H1 (cell line): ENCODE data around the gene MMP13. TPM values are rescaled to one million over a fixed set of nuclear protein-coding genes. Genes with fewer than 3 reads are reported as not detected.
A peak's percentile ranks its signal among the peaks of the same experiment; 100 is the strongest.

Experiments
- CTCF ChIA-PET: fragments of 300-600 bp; sonication (Branson Sonifier 250); formaldehyde crosslinking; loops from one replicate; lab custom pipeline; 2021; ENCODE audit not compliant: partially characterized antibody; lab: Charles Lee
- POLR2A ChIA-PET: fragments of 300-600 bp; sonication (Branson Sonifier 250); formaldehyde crosslinking; loops from one replicate; lab custom pipeline; 2021; ENCODE audit warnings: inconsistent platforms; ENCODE audit not compliant: partially characterized antibody; lab: Charles Lee
- DNase-seq, 2 experiments: peaks; one replicate each; pipeline versions ENCODE4 v3.0.0 to v3.0.0-alpha.2; 2010 to 2022; ENCODE audit warnings: low spot score in 2 of 2, low read depth in 1 of 2, mixed read lengths in 1 of 2
- FAIRE-seq: peaks from 2 replicates; lab custom pipeline; 2011; peaks lifted over from hg19 to GRCh38; lab: Jason Lieb, UNC
- H2AFZ ChIP-seq: 2 replicates; pipeline ENCODE4 v1.8.1; 2012; ENCODE audit warnings: low read length, inconsistent platforms
- H2AK5ac ChIP-seq: 2 replicates; pipeline ENCODE4 v1.6.1; 2013; ENCODE audit warnings: low read depth, low read length
- H2BK120ac ChIP-seq: replicated peaks from 2 replicates; pipeline ENCODE3; 2013; ENCODE audit warnings: low read depth, low read length, inconsistent platforms
- H2BK12ac ChIP-seq: 2 replicates; pipeline ENCODE4 v1.6.1; 2013; ENCODE audit warnings: low read depth, low read length
- H2BK15ac ChIP-seq: 2 replicates; pipeline ENCODE4 v1.6.1; 2013; ENCODE audit warnings: low read length
- H2BK20ac ChIP-seq: 2 replicates; pipeline ENCODE4 v1.6.1; 2013; ENCODE audit warnings: low read length
- H2BK5ac ChIP-seq: 2 replicates; pipeline ENCODE4 v1.6.1; 2013; ENCODE audit warnings: low read depth, low read length
- H3K14ac ChIP-seq: 2 replicates; pipeline ENCODE4 v1.6.1; 2013; ENCODE audit warnings: inconsistent platforms; ENCODE audit not compliant: insufficient read length
- H3K18ac ChIP-seq: 2 replicates; pipeline ENCODE4 v1.6.1; 2013; ENCODE audit warnings: low read length; ENCODE audit errors: extremely low read depth
- H3K23ac ChIP-seq: 2 replicates; pipeline ENCODE4 v1.6.1; 2013; ENCODE audit warnings: inconsistent platforms; ENCODE audit not compliant: insufficient read length
- H3K23me2 ChIP-seq: 2 replicates; pipeline ENCODE4 v1.6.1; 2013; ENCODE audit warnings: low read depth, low read length
- H3K27ac ChIP-seq: 2 replicates; pipeline ENCODE4 v1.6.1; 2011; ENCODE audit warnings: low read depth, low read length, inconsistent platforms
- H3K27me3 ChIP-seq, 4 experiments: replicated peaks in 1 of 4; 1 replicate in 1 of 4; 2 replicates in 3 of 4; pipeline versions ENCODE4 v1.6.1 to v1.8.1; 2011 to 2013; ENCODE audit warnings: low read length in 3 of 4, mild to moderate bottlenecking in 3 of 4, inconsistent platforms in 2 of 4, mixed read lengths in 2 of 4, moderate library complexity in 1 of 4; ENCODE audit not compliant: control insufficient read depth in 3 of 4, insufficient read depth in 3 of 4; ENCODE audit errors: extremely low read depth in 1 of 4
- H3K36me3 ChIP-seq, 4 experiments: 2 replicates each; pipeline versions ENCODE4 v1.6.1 to v1.8.1; 2011 to 2013; ENCODE audit warnings: mild to moderate bottlenecking in 4 of 4, low read length in 3 of 4, moderate library complexity in 2 of 4, control low read depth in 1 of 4, inconsistent platforms in 1 of 4; ENCODE audit not compliant: insufficient read depth in 4 of 4, control insufficient read depth in 2 of 4
- H3K4ac ChIP-seq: replicated peaks from 2 replicates; pipeline ENCODE3; 2013; ENCODE audit warnings: low read length, low read depth, mixed read lengths, inconsistent platforms; ENCODE audit not compliant: insufficient read length
- H3K4me1 ChIP-seq, 4 experiments: replicated peaks in 1 of 4; 1 replicate in 1 of 4; 2 replicates in 3 of 4; pipeline versions ENCODE4 v1.6.1 to v1.8.1; 2011 to 2013; ENCODE audit warnings: low read length in 3 of 4, inconsistent platforms in 2 of 4, mixed read lengths in 1 of 4; ENCODE audit not compliant: insufficient read depth in 4 of 4, control insufficient read depth in 3 of 4
- H3K4me2 ChIP-seq, 2 experiments: 2 replicates each; pipeline versions ENCODE4 v1.6.1 to v1.8.1; 2011 to 2013; ENCODE audit warnings: low read depth in 2 of 2, low read length in 2 of 2, control low read depth in 1 of 2, inconsistent platforms in 1 of 2, mild to moderate bottlenecking in 1 of 2; ENCODE audit not compliant: insufficient read depth in 1 of 2
- H3K4me3 ChIP-seq, 4 experiments: fragments of 200-600, 300-600 bp in 1 of 4; sonication (generic), shearing (Covaris generic), sonication (Bioruptor Twin) in 1 of 4; 2 replicates each; pipeline versions ENCODE4 v1.5.1 to v1.8.1; 2011 to 2016; ENCODE audit warnings: low read length in 4 of 4, low read depth in 3 of 4, control low read depth in 2 of 4, inconsistent platforms in 2 of 4, mild to moderate bottlenecking in 2 of 4, mixed read lengths in 1 of 4, moderate library complexity in 1 of 4; ENCODE audit not compliant: insufficient read depth in 2 of 4; ENCODE audit errors: extremely low read depth in 1 of 4
- H3K56ac ChIP-seq: replicated peaks from 2 replicates; pipeline ENCODE3; 2013; ENCODE audit warnings: low read depth, mild to moderate bottlenecking, mixed read lengths, low read length, inconsistent platforms; ENCODE audit not compliant: insufficient read length
- H3K79me1 ChIP-seq: 2 replicates; pipeline ENCODE4 v1.6.1; 2013; ENCODE audit warnings: low read depth, low read length, control low read depth
- H3K79me2 ChIP-seq, 2 experiments: 2 replicates each; pipeline versions ENCODE4 v1.6.1 to v1.8.1; 2012 to 2013; ENCODE audit warnings: low read length in 2 of 2, mild to moderate bottlenecking in 2 of 2, inconsistent platforms in 1 of 2; ENCODE audit not compliant: insufficient read depth in 2 of 2, control insufficient read depth in 1 of 2
- H3K9ac ChIP-seq, 4 experiments: replicated peaks in 1 of 4; 1 replicate in 1 of 4; 2 replicates in 3 of 4; pipeline versions ENCODE4 v1.6.1 to v1.8.1; 2011 to 2013; ENCODE audit warnings: low read depth in 3 of 4, low read length in 3 of 4, control low read depth in 2 of 4, mild to moderate bottlenecking in 2 of 4, moderate library complexity in 2 of 4, inconsistent platforms in 1 of 4; ENCODE audit errors: extremely low read depth in 1 of 4
- H3K9me3 ChIP-seq, 2 experiments: 2 replicates each; pipeline versions ENCODE4 v1.6.1 to v1.8.1; 2012 to 2013; ENCODE audit warnings: mild to moderate bottlenecking in 2 of 2, moderate library complexity in 2 of 2, control low read depth in 1 of 2, inconsistent platforms in 1 of 2, low read depth in 1 of 2, low read length in 1 of 2, mixed read lengths in 1 of 2; ENCODE audit not compliant: insufficient read depth in 2 of 2
- H4K20me1 ChIP-seq, 2 experiments: replicated peaks in 1 of 2; 2 replicates each; pipeline versions ENCODE3 to v1.8.1; 2011 to 2013; ENCODE audit warnings: inconsistent platforms in 2 of 2, low read length in 2 of 2, mild to moderate bottlenecking in 1 of 2; ENCODE audit not compliant: insufficient read depth in 2 of 2, control insufficient read depth in 1 of 2
- H4K5ac ChIP-seq: 2 replicates; pipeline ENCODE4 v1.6.1; 2013; ENCODE audit warnings: low read length, low read depth, mixed read lengths, inconsistent platforms; ENCODE audit not compliant: insufficient read length
- H4K8ac ChIP-seq: 2 replicates; pipeline ENCODE4 v1.8.0; 2013; ENCODE audit warnings: mild to moderate bottlenecking, moderate library complexity, low read length, inconsistent platforms; ENCODE audit not compliant: insufficient read depth; ENCODE audit errors: extremely low read depth
- H4K91ac ChIP-seq: replicated peaks from 2 replicates; pipeline ENCODE3; 2013; ENCODE audit warnings: low read length, mixed read lengths, inconsistent platforms; ENCODE audit not compliant: insufficient read length
- ATF2 ChIP-seq: IDR thresholded peaks from 2 replicates; pipeline ENCODE4 v1.6.1; 2012; ENCODE audit warnings: low read length, inconsistent platforms
- BACH1 ChIP-seq: IDR thresholded peaks from 2 replicates; pipeline ENCODE4 v1.6.1; 2012; ENCODE audit warnings: low read length, improper control_type of control experiment
- EGR1 ChIP-seq: IDR thresholded peaks from 2 replicates; pipeline ENCODE4 v1.6.1; 2011; ENCODE audit warnings: low read depth, low read length, borderline replicate concordance
- HDAC2 ChIP-seq, 2 experiments: fragments of 300-600 bp in 1 of 2; sonication (generic) in 1 of 2; IDR thresholded peaks; 2 replicates each; pipeline ENCODE4 v1.6.1; 2011 to 2012; ENCODE audit warnings: low read depth in 2 of 2, low read length in 2 of 2, mild to moderate bottlenecking in 2 of 2, moderate library complexity in 2 of 2, borderline replicate concordance in 1 of 2, inconsistent platforms in 1 of 2
- MAFK ChIP-seq: IDR thresholded peaks from 2 replicates; pipeline ENCODE4 v1.6.1; 2012; ENCODE audit warnings: low read depth, mild to moderate bottlenecking, improper control_type of control experiment, low read length
- NRF1 ChIP-seq: IDR thresholded peaks from 2 replicates; pipeline ENCODE4 v1.6.1; 2011; ENCODE audit warnings: mild to moderate bottlenecking, low read depth, low read length, improper control_type of control experiment
- RNF2 ChIP-seq: fragments of 200-900, 300-1000 bp; sonication (generic); IDR thresholded peaks from 2 replicates; pipeline ENCODE4 v1.7.1; 2016; ENCODE audit warnings: borderline replicate concordance, low read depth, mild to moderate bottlenecking, antibody characterized with exemption, low read length; ENCODE audit not compliant: poor library complexity, severe bottlenecking; ENCODE audit errors: missing control alignments
- TBP ChIP-seq: IDR thresholded peaks from 2 replicates; pipeline ENCODE4 v1.6.1; 2011; ENCODE audit warnings: low read depth, low read length, improper control_type of control experiment
- WGBS, 2 experiments: shearing (Covaris generic) in 1 of 2; methylation state at CpG; one replicate each; pipeline versions ENCODE4 v1.1.6 to v1.1.7; 2013 to 2015; ENCODE audit warnings: low lambda C conversion rate in 2 of 2, mixed read lengths in 2 of 2, inconsistent platforms in 1 of 2, low coverage in 1 of 2, missing lambda C conversion rate in 1 of 2; ENCODE audit not compliant: insufficient replicate concordance in 2 of 2, insufficient coverage in 1 of 2, insufficient read length in 1 of 2; ENCODE audit errors: extremely low coverage in 1 of 2, missing lambda C conversion rate in 1 of 2; 5-methylcytosine and 5-hydroxymethylcytosine counted together
- long read RNA-seq, 2 experiments: library from RNA in 1 of 2; library from capped mRNA in 1 of 2; stranded (forward); transcript quantifications; one replicate each; pipeline ENCODE4 v2.0.0, GENCODE V29; 2021; ENCODE audit warnings: inconsistent platforms in 1 of 2
- polyA minus RNA-seq, 3 experiments: library from RNA; depleted of rRNA, polyadenylated mRNA; stranded (reverse); fragments of >200 nt; gene quantifications; 1 replicate in 2 of 3; 2 replicates in 1 of 3; pipeline ENCODE4 v1.2.3, GENCODE V29; 2011
- polyA plus RNA-seq, 7 experiments: library from polyadenylated mRNA; depleted of rRNA in 3 of 7; stranded (reverse) in 5 of 7; unstranded in 2 of 7; fragments of >200 nt in 5 of 7; fragments of 200-250 nt in 2 of 7; gene quantifications; 1 replicate in 5 of 7; 2 replicates in 1 of 7; 4 replicates in 1 of 7; pipeline versions ENCODE4 v1.2.1 to v1.2.3, GENCODE V29; 2011 to 2013; ENCODE audit warnings: missing spikeins in 2 of 7, mixed read lengths in 2 of 7
- total RNA-seq: library from RNA; stranded (reverse); fragmentation: NEBNext Ultra II Directional; extraction: Animal tissue kit (Norgen Biotek cat#: 25700); gene quantifications from 2 replicates; pipeline ENCODE4 v1.2.1, GENCODE V29; 2021

The MMP13 gene
- not detected in 2 replicates for total RNA-seq
- not detected in 2 replicates for polyA plus RNA-seq (2011; rRNA removed)
- polyA plus RNA-seq (2011; cell fraction: cytosol; rRNA removed), result not detected
- not detected for polyA plus RNA-seq (2011; cell fraction: nucleus; rRNA removed)
- polyA plus RNA-seq (2012, experiment 1 of 2), result not detected in 4 replicates
- not detected for polyA plus RNA-seq (2012, experiment 2 of 2)
- polyA plus RNA-seq (2013, experiment 1 of 2), result not detected
- polyA plus RNA-seq (2013, experiment 2 of 2), result not detected
- polyA minus RNA-seq (2011; rRNA and poly(A)+ RNA removed), result not detected in 2 replicates
- polyA minus RNA-seq (2011; cell fraction: cytosol; rRNA and poly(A)+ RNA removed), result not detected
- not detected for polyA minus RNA-seq (2011; cell fraction: nucleus; rRNA and poly(A)+ RNA removed)
- long read RNA-seq, experiment 1, result 0 reads
- long read RNA-seq, experiment 2, result 0 reads

DNA sequence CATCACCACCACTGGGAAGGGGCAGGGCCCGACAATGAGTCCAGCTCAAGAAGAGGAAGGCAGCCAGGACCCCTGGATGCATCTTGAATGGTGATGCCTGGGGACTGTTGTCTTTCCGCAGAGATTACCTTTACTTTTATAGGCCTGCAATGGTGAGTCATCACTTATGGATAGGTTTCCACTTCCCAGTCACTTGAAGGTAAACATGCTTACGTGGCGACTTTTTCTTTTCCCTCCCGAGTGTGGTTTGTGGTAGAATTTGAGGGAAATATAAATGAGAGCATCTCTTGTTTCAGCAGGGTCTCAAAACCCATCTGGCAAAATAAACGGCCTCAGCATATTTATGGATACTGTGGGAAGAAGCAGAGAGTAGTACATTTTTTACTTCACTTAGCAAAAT lies at the start of gene MMP13:
Gene MMP13 (minus strand): TSS at position 109 of the 400 bp plus-strand sequence. CDS start 27 bp downstream, at position 82.
- H3K4me3 ChIP-seq, result no peak within 1 kb of the TSS
- no peaks in the 10 kb centered on the region for H3K36me3 ChIP-seq
- no peak within 1 kb of the TSS for H3K18ac ChIP-seq
- H3K23ac ChIP-seq, result no peak within 1 kb of the TSS
- H3K4me2 ChIP-seq, result no peak within 1 kb of the TSS
- H3K9me3 ChIP-seq, result no peaks in the 10 kb centered on the region
- H3K27me3 ChIP-seq, result peaks cover 0 to 1% (median 0%) of the 10 kb centered on the region in 4 experiments; a peak in 1 of 7 replicates
- H4K20me1 ChIP-seq, result no peaks in the 10 kb centered on the region
- FAIRE-seq (no peak), DNase-seq (no peak)
- peak within 1 kb of the TSS; percentile 15; the same call in 1 of the 2 replicates for H2AFZ ChIP-seq
- no peaks in the 10 kb centered on the region for H3K79me2 ChIP-seq
- H4K8ac ChIP-seq, result no peak within 1 kb of the TSS
- 95% methylated on average over 6 of the region's 6 CpGs; no CpG with 5 or more reads in 1 of the 2 experiments for WGBS, 2 experiments
- no peaks in the 10 kb centered on the region for H3K79me1 ChIP-seq
- TF ChIP-seq ATF2 (no peak), BACH1 (peak; percentile 41; the same call in 1 of the 2 replicates), RNF2 (no peak), MAFK (peak; percentile 21; the same call in 1 of the 2 replicates), EGR1 (no peak), NRF1 (no peak), TBP (no peak), HDAC2 (IDR thresholded peaks at IDR 0.05; ENCODE audit: borderline replicate concordance in 1 of 2, low read depth in 2 of 2, low read length in 2 of 2) (no peak)
- no peak within 1 kb of the TSS for H2BK120ac ChIP-seq
- H3K27ac ChIP-seq, result no peak within 1 kb of the TSS
- H4K91ac ChIP-seq, result no peak within 1 kb of the TSS
- no peaks in the 10 kb centered on the region for H3K23me2 ChIP-seq
- H2BK5ac ChIP-seq, result no peak within 1 kb of the TSS
- ChIA-PET POLR2A (no interaction called here), CTCF (interaction anchor here (0.8 to 1.5 kb wide), 3 partner anchors 13 to 221 kb away, joined by 3 to 5 read pairs (median 3); no protein-coding TSS in a partner anchor)
- no peak within 1 kb of the TSS for H2BK20ac ChIP-seq
- no peak within 1 kb of the TSS for H3K9ac ChIP-seq
- H3K56ac ChIP-seq, result no peak within 1 kb of the TSS
- no peak within 1 kb of the TSS for H2BK15ac ChIP-seq
- H3K4me1 ChIP-seq, result no peaks in the 10 kb centered on the region
- no peak within 1 kb of the TSS for H4K5ac ChIP-seq
- H2BK12ac ChIP-seq, result no peak within 1 kb of the TSS
- no peak within 1 kb of the TSS for H2AK5ac ChIP-seq
- no peak within 1 kb of the TSS for H3K4ac ChIP-seq
- H3K14ac ChIP-seq, result no peak within 1 kb of the TSS
